ENCODE data around the gene RPL28.

GRCh38 chr19:55366790-55367189 is 18.9 kb upstream of the RPL28 start:
- TF ChIP-seq SUZ12 (IDR thresholded peaks at IDR 0.05) (no peak), SP1 (IDR thresholded peaks at IDR 0.05) (no peak), BHLHE40 (IDR thresholded peaks at IDR 0.05; ENCODE audit: borderline replicate concordance) (no peak), FOXM1 (IDR thresholded peaks at IDR 0.05; ENCODE audit: borderline replicate concordance) (no peak), L3MBTL2 (conservative IDR thresholded peaks at IDR 0.05) (no peak), CTBP1 (IDR thresholded peaks at IDR 0.05; ENCODE audit: borderline replicate concordance) (no peak), ARNT (IDR thresholded peaks at IDR 0.05) (no peak), ELF4 (IDR thresholded peaks at IDR 0.05) (no peak)

Measured in HEK293T (cell line).